SK-N-SH treated with all-trans-retinoic acid at 6 μM for 48 hours (cell line): ENCODE measurements around the gene ADCK1.

Experiments
- ATAC-seq: fragments of 200-7000 bp; cut with Tn5 transposase; 3 replicates; pipeline ENCODE4 v1.9.1; 2020; ENCODE audit warnings: mild to moderate bottlenecking, moderate library complexity
- ARNTL ChIP-seq: fragments of 450-650 bp; formaldehyde crosslinking; IDR thresholded peaks from 2 replicates; pipeline ENCODE4 v1.5.0; 2020; ENCODE audit warnings: low read depth, mild to moderate bottlenecking, moderate library complexity, borderline replicate concordance
- BACH2 ChIP-seq: fragments of 250-450 bp; sonication (Bioruptor Pico); IDR thresholded peaks from 2 replicates; pipeline ENCODE4 v1.9.0; 2021; ENCODE audit warnings: mild to moderate bottlenecking, borderline replicate concordance
- CREB5 ChIP-seq: fragments of 250-450 bp; sonication (Bioruptor Pico); IDR thresholded peaks from 2 replicates; pipeline ENCODE4 v1.5.1; 2020; ENCODE audit warnings: low read depth, mild to moderate bottlenecking, moderate library complexity
- CSDC2 ChIP-seq: fragments of 250-450 bp; sonication (Bioruptor Pico); IDR thresholded peaks from 2 replicates; pipeline ENCODE4 v1.5.0; 2020; ENCODE audit warnings: mild to moderate bottlenecking, moderate library complexity
- CSRNP3 ChIP-seq: fragments of 250-450 bp; sonication (Bioruptor Pico); IDR thresholded peaks from 2 replicates; pipeline ENCODE4 v1.5.1; 2021; ENCODE audit warnings: mild to moderate bottlenecking, moderate library complexity
- ESRRG ChIP-seq: fragments of 250-450 bp; sonication (Bioruptor Pico); IDR thresholded peaks from 2 replicates; pipeline ENCODE4 v1.6.1; 2021; ENCODE audit warnings: mild to moderate bottlenecking
- GLIS3 ChIP-seq: fragments of 250-450 bp; sonication (Bioruptor Pico); IDR thresholded peaks from 2 replicates; pipeline ENCODE4 v1.5.0; 2020; ENCODE audit warnings: mild to moderate bottlenecking, moderate library complexity
- ISL1 ChIP-seq: fragments of 250-450 bp; sonication (Bioruptor Pico); IDR thresholded peaks from 2 replicates; pipeline ENCODE4 v2.1.2; 2022; ENCODE audit warnings: mild to moderate bottlenecking, moderate library complexity
- OSR1 ChIP-seq: fragments of 250-450 bp; sonication (Bioruptor Pico); IDR thresholded peaks from 2 replicates; pipeline ENCODE4 v1.8.0; 2022; ENCODE audit warnings: moderate library complexity, mild to moderate bottlenecking, inconsistent platforms
- PATZ1 ChIP-seq: fragments of 250-450 bp; sonication (Bioruptor Pico); IDR thresholded peaks from 2 replicates; pipeline ENCODE4 v1.8.0; 2020; ENCODE audit warnings: mild to moderate bottlenecking, moderate library complexity, borderline replicate concordance
- POU6F1 ChIP-seq: fragments of 250-450 bp; sonication (Bioruptor Pico); IDR thresholded peaks from 2 replicates; pipeline ENCODE4 v1.8.0; 2021; ENCODE audit warnings: low read depth, mild to moderate bottlenecking, moderate library complexity, borderline replicate concordance
- PPARA ChIP-seq: fragments of 250-450 bp; sonication (Bioruptor Pico); IDR thresholded peaks from 2 replicates; pipeline ENCODE4 v1.5.0; 2020; ENCODE audit warnings: mild to moderate bottlenecking, borderline replicate concordance
- RARB ChIP-seq: fragments of 250-450 bp; sonication (Bioruptor Pico); IDR thresholded peaks from 2 replicates; pipeline ENCODE4 v1.8.0; 2021; ENCODE audit warnings: mild to moderate bottlenecking, moderate library complexity
- TCF4 ChIP-seq: fragments of 250-450 bp; sonication (Bioruptor Pico); IDR thresholded peaks from 2 replicates; pipeline ENCODE4 v1.8.0; 2021; ENCODE audit warnings: mild to moderate bottlenecking, moderate library complexity, borderline replicate concordance
- TOX ChIP-seq: fragments of 250-450 bp; sonication (Bioruptor Pico); IDR thresholded peaks from 2 replicates; pipeline ENCODE4 v1.8.0; 2021; ENCODE audit warnings: mild to moderate bottlenecking, moderate library complexity, borderline replicate concordance
- TSHZ2 ChIP-seq: fragments of 250-450 bp; sonication (Bioruptor Pico); IDR thresholded peaks from 2 replicates; pipeline ENCODE4 v1.5.0; 2020; ENCODE audit warnings: mild to moderate bottlenecking, moderate library complexity
- ZC3H10 ChIP-seq: fragments of 250-450 bp; sonication (Bioruptor Pico); IDR thresholded peaks from 2 replicates; pipeline ENCODE4 v1.5.1; 2021; ENCODE audit warnings: mild to moderate bottlenecking, moderate library complexity
- ZFP3 ChIP-seq: fragments of 250-450 bp; sonication (Bioruptor Pico); IDR thresholded peaks from 2 replicates; pipeline ENCODE4 v1.5.0; 2020; ENCODE audit warnings: mild to moderate bottlenecking, moderate library complexity
- ZFP30 ChIP-seq: fragments of 450-650 bp; formaldehyde crosslinking; IDR thresholded peaks from 2 replicates; pipeline ENCODE4 v1.5.0; 2022; ENCODE audit warnings: mild to moderate bottlenecking, moderate library complexity
- ZNF565 ChIP-seq: fragments of 450-650 bp; formaldehyde crosslinking; conservative IDR thresholded peaks from 2 replicates; pipeline ENCODE4 v1.5.0; 2020; ENCODE audit warnings: low read depth, mild to moderate bottlenecking, moderate library complexity
- ZNF8 ChIP-seq: fragments of 450-650 bp; formaldehyde crosslinking; IDR thresholded peaks from 2 replicates; pipeline ENCODE4 v1.5.0; 2020; ENCODE audit warnings: mild to moderate bottlenecking, moderate library complexity

The ADCK1 gene

GRCh38 chr14:77906446-77906845 is 106.5 kb downstream of the ADCK1 start:
- no peak for ATAC-seq
- TF ChIP-seq CREB5 (no peak), ESRRG (CRISPR knock-in tag) (no peak), OSR1 (CRISPR knock-in tag) (no peak), BACH2 (no peak), ZFP3 (no peak), PPARA (CRISPR knock-in tag) (no peak), ARNTL (CRISPR knock-in tag) (no peak), PATZ1 (CRISPR knock-in tag) (no peak), CSDC2 (CRISPR knock-in tag) (no peak), CSRNP3 (CRISPR knock-in tag) (no peak), TSHZ2 (CRISPR knock-in tag) (no peak), RARB (CRISPR knock-in tag) (no peak), ZFP30 (CRISPR knock-in tag) (no peak), ISL1 (CRISPR knock-in tag) (no peak), ZNF565 (CRISPR knock-in tag) (no peak), TOX (CRISPR knock-in tag) (no peak), ZNF8 (CRISPR knock-in tag) (no peak), TCF4 (no peak), GLIS3 (CRISPR knock-in tag) (no peak)

GRCh38 chr14:77908847-77909246 is 108.9 kb downstream of the ADCK1 start:
- no peak for ATAC-seq
- no peak for TF ChIP-seq ZFP3

- no peak for ATAC-seq
- TF ChIP-seq ISL1 (CRISPR knock-in tag) = no peak
- TF ChIP-seq GLIS3 (CRISPR knock-in tag) = no peak
- TF ChIP-seq BACH2 = no peak
- no peak for TF ChIP-seq ZNF565 (CRISPR knock-in tag)
- TF ChIP-seq TOX (CRISPR knock-in tag) = no peak
- no peak for TF ChIP-seq POU6F1 (CRISPR knock-in tag)
- TF ChIP-seq, all 23 proteins: peak for 0
Measured at GRCh38 chr14:77909911-77910310, 110.0 kb downstream of the ADCK1 start.

- no peak for ATAC-seq
- TF ChIP-seq PATZ1 (CRISPR knock-in tag) = no peak
- no peak for TF ChIP-seq OSR1 (CRISPR knock-in tag)
- TF ChIP-seq ARNTL (CRISPR knock-in tag) = no peak
- TF ChIP-seq ISL1 (CRISPR knock-in tag) = no peak
- no peak for TF ChIP-seq PPARA (CRISPR knock-in tag)
- TF ChIP-seq TSHZ2 (CRISPR knock-in tag) = no peak
- no peak for TF ChIP-seq TOX (CRISPR knock-in tag)
- TF ChIP-seq RARB (CRISPR knock-in tag) = no peak
- no peak for TF ChIP-seq GLIS3 (CRISPR knock-in tag)
- no peak for TF ChIP-seq ZC3H10 (CRISPR knock-in tag)
- no peak for TF ChIP-seq ZNF8 (CRISPR knock-in tag)
Measured at GRCh38 chr14:77910506-77910905, 110.6 kb downstream of the ADCK1 start.
